ENCODE measurements around the gene FSTL5.
"Not testable (repeated sequence)": the region's sequence is repeated elsewhere in the genome, so short reads cannot be mapped to it uniquely, and the experiment has no call there.

Gene FSTL5

DNA sequence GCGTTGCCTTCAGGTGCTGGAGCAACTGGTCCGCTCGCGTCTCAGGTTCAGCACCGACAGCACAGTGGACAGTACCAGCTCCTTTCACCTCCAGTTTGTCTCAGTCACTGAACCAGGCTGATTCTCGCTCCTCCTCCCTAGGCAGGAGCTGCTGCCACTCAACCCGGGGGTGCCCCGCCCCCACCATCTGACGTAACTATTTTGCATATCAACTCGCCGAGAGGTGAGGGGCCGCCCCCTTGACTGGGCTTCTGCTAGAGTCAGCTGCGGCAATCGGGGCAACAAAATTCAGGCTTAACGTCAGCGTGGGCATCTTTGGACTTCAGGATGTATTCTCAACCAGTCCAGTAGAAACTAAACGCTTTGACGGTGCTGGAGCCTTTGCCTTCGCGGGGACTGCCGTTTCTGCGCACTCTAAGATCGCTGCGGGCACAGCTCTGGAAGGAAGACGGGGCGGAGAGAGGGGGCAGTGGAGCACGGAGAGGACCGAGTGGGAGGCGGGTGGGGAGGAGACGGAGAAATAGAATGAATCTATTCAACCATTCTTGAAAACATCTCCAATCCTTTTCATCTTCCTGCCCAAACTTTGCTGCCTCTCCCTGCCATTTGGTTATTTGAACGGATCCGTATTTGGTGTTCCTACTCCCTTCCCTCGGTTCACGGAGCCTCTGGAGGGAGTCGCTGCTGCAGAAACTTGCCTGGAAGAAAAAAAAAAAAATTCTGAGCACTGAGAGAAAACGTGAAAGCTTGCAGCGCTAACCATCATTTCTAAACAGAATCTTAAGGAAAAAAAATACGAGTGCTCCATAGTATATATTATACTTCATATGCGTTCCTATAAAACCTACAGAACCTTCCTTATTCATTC lies at the start of gene FSTL5:
FSTL5 (minus strand) TSS at position 109 of the 868 bp plus-strand sequence. CDS start 52,604 bp downstream, outside the sequence.
- no peak within 1 kb of the TSS for H3K27ac Mint-ChIP-seq

DNA sequence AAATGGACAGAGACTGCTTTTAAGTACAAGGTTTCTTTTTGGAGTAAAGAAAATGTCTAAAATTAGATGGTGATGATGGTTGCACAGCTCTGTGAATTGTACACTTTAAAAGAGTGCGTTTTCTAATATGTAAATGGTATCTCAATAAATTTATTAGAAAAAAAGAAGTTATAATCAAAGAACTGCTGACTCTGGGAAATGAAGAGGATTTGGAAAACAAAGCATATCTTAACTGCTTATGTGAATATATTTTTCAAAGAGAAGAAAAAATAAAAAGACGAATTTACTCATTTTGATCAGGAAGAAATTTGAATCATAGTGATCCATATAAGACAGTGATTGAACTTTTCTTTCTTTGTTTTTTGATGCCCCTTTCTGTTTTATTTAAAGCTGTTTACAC lies 45.9 kb upstream of the FSTL5 start:
- no peak for DNase-seq
- Mint-ChIP-seq H3K4me1 (no peaks in the 10 kb centered on the region), H3K36me3 (ENCODE audit: low read depth) (no peaks in the 10 kb centered on the region), H3K27ac (no peak overlapping the region), H3K27me3 (no peaks in the 10 kb centered on the region), H3K4me3 (no peak overlapping the region), H3K9me3 (peaks cover 6% of the 10 kb centered on the region)
- no peak for ATAC-seq

More for the DNA sequence above, at the start of gene FSTL5:
- H3K27me3 Mint-ChIP-seq, result peaks cover 9% of the 10 kb centered on the region
- H3K9me3 Mint-ChIP-seq, result no peaks in the 10 kb centered on the region
- H3K36me3 Mint-ChIP-seq (ENCODE audit: low read depth), result no peaks in the 10 kb centered on the region
- H3K4me3 Mint-ChIP-seq, result peak within 1 kb of the TSS; percentile 60
- H3K4me1 Mint-ChIP-seq, result peaks cover 2% of the 10 kb centered on the region
- peak; percentile 45 for DNase-seq
- ATAC-seq, result peak; percentile 57

DNA sequence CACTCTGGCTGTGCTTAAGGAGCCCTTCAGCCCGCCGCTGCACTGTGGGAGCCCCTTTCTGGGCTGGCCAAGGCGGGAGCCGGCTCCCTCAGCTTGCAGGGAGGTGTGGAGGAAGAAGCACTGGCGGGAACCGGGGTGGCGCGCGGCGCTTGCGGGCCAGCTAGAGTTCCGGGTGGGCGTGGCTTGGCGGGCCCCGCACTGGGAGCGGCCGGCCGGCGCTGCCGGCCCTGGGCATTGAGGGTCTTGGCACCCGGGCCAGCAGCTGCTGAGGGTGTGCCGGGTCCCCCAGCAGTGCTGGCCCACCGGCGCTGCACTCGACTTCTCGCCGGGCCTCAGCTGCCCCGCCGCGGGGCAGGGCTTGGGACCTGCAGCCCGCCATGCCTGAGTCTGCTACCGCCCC lies 39.7 kb upstream of the FSTL5 start:
- H3K4me3 Mint-ChIP-seq; H3K4me1 Mint-ChIP-seq; H3K9me3 Mint-ChIP-seq; H3K36me3 Mint-ChIP-seq (ENCODE audit: low read depth); H3K27me3 Mint-ChIP-seq; H3K27ac Mint-ChIP-seq; DNase-seq; ATAC-seq: not testable (repeated sequence)

DNA sequence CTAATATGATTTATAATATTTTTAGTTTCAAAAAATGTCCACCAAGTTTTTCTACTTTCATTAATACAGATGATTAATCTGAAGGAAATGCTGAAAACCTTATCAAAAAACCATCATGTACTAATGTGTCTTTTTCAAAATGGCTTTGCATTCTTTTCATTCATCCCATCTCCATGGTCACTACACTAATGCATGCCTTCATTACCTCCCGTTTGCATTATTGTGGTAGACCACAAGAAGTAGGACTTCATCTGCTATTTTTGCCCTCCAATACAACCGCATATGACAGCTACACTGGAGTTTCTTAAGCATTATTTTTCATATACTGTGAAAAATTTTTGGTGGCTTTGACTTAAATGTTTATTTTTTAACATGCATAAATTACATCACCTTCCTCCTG lies 37.9 kb upstream of the FSTL5 start:
- Mint-ChIP-seq H3K27me3 (no peaks in the 10 kb centered on the region), H3K4me3 (no peak overlapping the region), H3K4me1 (no peaks in the 10 kb centered on the region), H3K9me3 (peaks cover 5% of the 10 kb centered on the region), H3K36me3 (ENCODE audit: low read depth) (no peaks in the 10 kb centered on the region), H3K27ac (no peak overlapping the region)
- no peak for DNase-seq
- ATAC-seq, result no peak

DNA sequence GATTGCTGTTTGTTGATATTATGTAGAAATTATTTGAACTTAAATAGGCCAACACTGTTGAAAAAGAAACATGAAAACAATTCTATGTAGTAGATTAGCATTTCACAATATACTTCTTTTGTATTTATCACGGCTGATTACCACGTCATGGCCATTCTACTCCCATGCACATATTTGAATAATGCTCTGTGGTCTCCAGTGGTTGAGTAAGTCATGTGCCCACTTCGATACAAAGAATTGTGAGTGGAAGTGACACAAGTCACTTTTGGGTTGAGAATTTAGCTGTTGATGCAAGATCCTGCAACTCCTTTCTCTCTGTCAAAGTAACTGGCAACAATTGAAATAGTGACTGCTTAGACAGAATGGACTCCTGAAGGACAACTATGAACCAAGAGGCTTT lies 6.7 kb upstream of the FSTL5 start:
- no peak for ATAC-seq
- DNase-seq, result no peak
- no peak overlapping the region for H3K27ac Mint-ChIP-seq
- H3K4me1 Mint-ChIP-seq, result no peaks in the 10 kb centered on the region
- no peaks in the 10 kb centered on the region for H3K27me3 Mint-ChIP-seq
- no peak overlapping the region for H3K4me3 Mint-ChIP-seq
- H3K9me3 Mint-ChIP-seq, result no peaks in the 10 kb centered on the region
- H3K36me3 Mint-ChIP-seq (ENCODE audit: low read depth), result no peaks in the 10 kb centered on the region

DNA sequence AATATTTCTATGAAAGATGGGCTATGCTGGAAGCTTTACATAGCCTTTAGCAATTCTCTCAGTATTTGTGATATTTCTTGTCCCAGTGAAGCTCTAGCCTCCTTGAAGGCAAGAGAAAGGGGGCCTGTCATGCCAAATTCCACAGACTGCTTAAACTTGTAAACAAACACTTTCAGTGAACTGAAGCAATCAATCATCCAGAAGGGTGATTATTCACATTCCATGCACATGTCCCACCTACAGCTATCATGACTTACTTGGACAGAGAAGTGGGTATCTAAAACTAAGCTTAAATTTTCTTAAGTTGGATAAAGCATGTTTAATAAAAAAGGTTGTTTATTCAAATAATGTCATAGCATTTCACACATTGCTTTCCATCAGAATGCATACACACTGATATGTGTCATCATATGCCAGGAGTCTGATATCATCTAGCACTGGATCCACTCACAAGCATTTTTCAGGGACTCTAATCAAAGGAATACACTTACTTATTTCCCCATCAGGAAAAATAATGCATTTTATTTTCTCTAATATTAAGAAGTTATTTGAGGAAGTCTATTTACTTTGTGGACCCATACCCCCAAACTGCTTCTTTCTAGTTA lies 1.2 kb upstream of the FSTL5 start:
- H3K27ac Mint-ChIP-seq, result no peak overlapping the region
- H3K9me3 Mint-ChIP-seq, result no peaks in the 10 kb centered on the region
- H3K4me1 Mint-ChIP-seq, result peaks cover 2% of the 10 kb centered on the region
- no peaks in the 10 kb centered on the region for H3K36me3 Mint-ChIP-seq (ENCODE audit: low read depth)
- H3K27me3 Mint-ChIP-seq, result peaks cover 9% of the 10 kb centered on the region
- no peak overlapping the region for H3K4me3 Mint-ChIP-seq
- ATAC-seq (no peak), DNase-seq (no peak)

DNA sequence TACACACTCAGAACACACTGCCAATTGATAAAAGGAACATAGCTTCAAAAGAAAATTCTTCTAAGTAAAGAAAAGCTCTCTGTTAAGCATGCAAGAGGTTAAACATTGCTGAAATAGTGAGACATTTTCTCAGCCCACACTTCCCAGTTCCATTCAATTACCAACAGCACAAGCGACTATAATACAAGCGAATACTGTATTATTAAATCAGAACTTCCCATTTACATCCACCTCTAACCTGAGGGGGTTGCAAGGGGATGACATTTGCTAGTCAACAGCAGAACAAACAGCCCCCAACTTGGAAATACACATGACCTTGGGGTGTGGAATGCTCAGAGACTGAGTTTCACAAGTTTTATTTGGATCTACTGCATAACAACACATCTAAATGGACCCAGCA lies 1.1 kb downstream of the FSTL5 start:
- H3K36me3 Mint-ChIP-seq (ENCODE audit: low read depth), result no peaks in the 10 kb centered on the region
- no peak overlapping the region for H3K27ac Mint-ChIP-seq
- no peaks in the 10 kb centered on the region for H3K9me3 Mint-ChIP-seq
- DNase-seq, result no peak
- peaks cover 2% of the 10 kb centered on the region for H3K4me1 Mint-ChIP-seq
- peaks cover 9% of the 10 kb centered on the region for H3K27me3 Mint-ChIP-seq
- no peak for ATAC-seq
- H3K4me3 Mint-ChIP-seq, result no peak overlapping the region

DNA sequence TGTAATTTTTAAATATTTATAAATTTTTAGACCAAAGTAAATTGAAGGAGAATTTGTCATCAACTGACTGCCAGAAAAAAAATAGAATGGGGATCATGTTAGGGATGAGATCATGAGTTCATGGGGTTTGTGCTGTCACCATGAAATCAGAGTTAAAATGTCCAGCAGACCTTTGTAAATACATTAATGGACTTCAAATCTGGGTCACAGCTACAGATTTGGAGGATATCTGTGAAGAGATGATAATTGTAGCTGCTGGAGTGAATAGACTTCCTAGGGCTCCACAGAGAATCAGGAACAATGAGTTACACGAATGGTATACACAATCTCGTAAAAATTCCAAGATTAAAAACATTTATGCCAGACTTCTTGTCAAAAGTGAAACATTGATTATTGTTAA lies 6.6 kb downstream of the FSTL5 start:
- no peak for DNase-seq
- Mint-ChIP-seq H3K4me3 (no peak overlapping the region), H3K4me1 (no peaks in the 10 kb centered on the region), H3K27me3 (no peaks in the 10 kb centered on the region), H3K27ac (no peak overlapping the region), H3K9me3 (no peaks in the 10 kb centered on the region), H3K36me3 (ENCODE audit: low read depth) (no peaks in the 10 kb centered on the region)
- no peak for ATAC-seq

DNA sequence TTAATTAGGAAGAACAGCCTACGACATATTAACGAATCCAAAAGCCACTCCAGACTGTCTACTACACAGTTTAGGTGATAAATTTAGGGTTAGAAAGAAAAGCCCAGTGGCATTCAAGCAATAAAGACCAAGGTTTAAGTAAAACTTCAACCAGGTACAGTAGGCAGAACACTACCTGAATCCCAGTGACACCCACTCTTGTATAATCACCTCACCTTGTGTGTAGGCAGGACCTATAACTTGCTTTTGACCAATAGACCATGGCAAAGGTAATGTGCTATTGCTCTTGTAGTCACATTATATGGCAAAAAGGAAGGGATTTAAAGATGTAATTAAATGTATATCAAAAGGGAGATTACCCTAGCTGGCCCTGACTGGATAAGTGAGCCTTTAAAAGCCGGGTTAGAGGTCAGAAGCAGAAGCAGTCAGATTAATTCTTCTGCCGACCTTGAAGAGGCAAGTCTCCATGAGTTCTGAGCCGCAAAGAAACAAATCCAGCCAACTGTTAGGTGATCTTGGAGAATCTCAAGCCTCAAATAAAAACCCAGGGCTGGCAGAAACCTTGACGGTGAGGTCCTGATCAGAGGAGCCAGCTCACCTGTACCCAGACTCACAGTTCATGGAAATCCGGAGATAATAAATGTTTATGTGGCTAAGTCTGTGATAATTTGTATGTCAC lies 8.8 kb downstream of the FSTL5 start:
- no peaks in the 10 kb centered on the region for H3K27me3 Mint-ChIP-seq
- no peak overlapping the region for H3K27ac Mint-ChIP-seq

DNA sequence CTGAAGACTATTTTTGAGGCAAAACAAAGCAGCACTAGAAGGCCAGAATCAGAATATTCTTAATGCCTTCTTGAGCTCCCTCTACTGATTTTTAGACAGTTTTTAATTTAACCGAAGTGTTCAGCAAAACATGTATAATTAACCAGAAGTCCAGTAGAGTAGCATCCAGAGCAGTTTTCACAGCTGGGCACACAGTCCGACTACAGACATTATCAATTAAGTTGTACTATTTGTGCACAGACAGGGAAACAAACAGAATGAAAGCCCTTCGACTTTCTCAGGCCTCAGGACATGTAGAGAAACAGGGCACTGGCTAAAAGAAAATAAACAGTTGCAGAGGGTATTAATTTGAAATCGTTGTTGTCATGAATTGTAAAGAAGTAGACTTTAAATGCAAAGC lies 11.9 kb downstream of the FSTL5 start:
- Mint-ChIP-seq H3K4me1 (no peaks in the 10 kb centered on the region), H3K27me3 (no peaks in the 10 kb centered on the region), H3K4me3 (no peak overlapping the region), H3K9me3 (no peaks in the 10 kb centered on the region), H3K36me3 (ENCODE audit: low read depth) (no peaks in the 10 kb centered on the region), H3K27ac (no peak overlapping the region)
- ATAC-seq (no peak), DNase-seq (no peak)

More for the DNA sequence above, 8.8 kb downstream of the FSTL5 start:
- no peak for DNase-seq
- Mint-ChIP-seq H3K4me3 (no peak overlapping the region), H3K9me3 (no peaks in the 10 kb centered on the region), H3K36me3 (ENCODE audit: low read depth) (no peaks in the 10 kb centered on the region), H3K4me1 (no peaks in the 10 kb centered on the region)
- ATAC-seq, result no peak

DNA sequence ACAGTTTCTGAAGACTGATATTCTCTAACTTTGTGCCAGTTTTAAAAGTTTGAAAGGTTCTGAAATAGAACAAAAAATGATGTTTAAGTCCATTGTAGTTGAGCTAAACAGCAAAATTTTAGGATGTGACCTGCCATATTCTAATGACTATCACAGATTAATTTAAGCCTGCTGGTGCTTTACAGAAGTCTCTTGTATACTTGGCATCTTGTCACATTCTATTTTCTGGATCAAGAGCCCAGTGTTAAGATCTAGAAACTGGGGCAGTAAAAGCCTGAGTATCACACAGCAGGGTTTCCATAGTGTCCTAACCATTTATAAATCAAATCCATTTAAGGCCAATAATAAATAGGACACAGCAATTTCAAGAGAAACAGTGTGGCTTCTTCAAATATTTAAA lies 12.4 kb downstream of the FSTL5 start:
- H3K4me3 Mint-ChIP-seq, result no peak overlapping the region
- no peak for DNase-seq
- no peak for ATAC-seq
- no peaks in the 10 kb centered on the region for H3K27me3 Mint-ChIP-seq
- no peaks in the 10 kb centered on the region for H3K36me3 Mint-ChIP-seq (ENCODE audit: low read depth)
- no peaks in the 10 kb centered on the region for H3K9me3 Mint-ChIP-seq
- H3K27ac Mint-ChIP-seq, result no peak overlapping the region
- H3K4me1 Mint-ChIP-seq, result no peaks in the 10 kb centered on the region

DNA sequence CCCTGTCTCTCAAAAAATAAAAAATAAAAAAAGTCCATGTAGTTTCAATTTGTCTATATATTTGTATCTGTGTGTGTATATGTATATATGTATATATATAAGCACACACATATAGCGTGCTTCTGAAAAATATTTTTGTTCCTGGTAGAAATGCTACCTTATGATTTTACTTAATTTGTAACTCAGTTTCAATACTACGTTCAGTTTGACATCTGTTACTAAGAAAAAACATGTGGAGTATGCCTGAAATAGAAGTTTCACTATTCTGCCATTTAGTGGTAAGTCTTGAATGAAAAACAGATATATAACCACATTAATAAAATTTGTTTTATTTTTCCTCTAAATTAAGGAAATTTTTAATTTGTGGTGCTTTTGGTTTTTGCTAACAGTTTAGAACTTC lies 14.2 kb downstream of the FSTL5 start:
- ATAC-seq, result no peak
- Mint-ChIP-seq H3K36me3 (ENCODE audit: low read depth) (no peaks in the 10 kb centered on the region), H3K9me3 (no peaks in the 10 kb centered on the region), H3K27me3 (no peaks in the 10 kb centered on the region), H3K27ac (no peak overlapping the region), H3K4me3 (no peak overlapping the region), H3K4me1 (no peaks in the 10 kb centered on the region)
- no peak for DNase-seq

DNA sequence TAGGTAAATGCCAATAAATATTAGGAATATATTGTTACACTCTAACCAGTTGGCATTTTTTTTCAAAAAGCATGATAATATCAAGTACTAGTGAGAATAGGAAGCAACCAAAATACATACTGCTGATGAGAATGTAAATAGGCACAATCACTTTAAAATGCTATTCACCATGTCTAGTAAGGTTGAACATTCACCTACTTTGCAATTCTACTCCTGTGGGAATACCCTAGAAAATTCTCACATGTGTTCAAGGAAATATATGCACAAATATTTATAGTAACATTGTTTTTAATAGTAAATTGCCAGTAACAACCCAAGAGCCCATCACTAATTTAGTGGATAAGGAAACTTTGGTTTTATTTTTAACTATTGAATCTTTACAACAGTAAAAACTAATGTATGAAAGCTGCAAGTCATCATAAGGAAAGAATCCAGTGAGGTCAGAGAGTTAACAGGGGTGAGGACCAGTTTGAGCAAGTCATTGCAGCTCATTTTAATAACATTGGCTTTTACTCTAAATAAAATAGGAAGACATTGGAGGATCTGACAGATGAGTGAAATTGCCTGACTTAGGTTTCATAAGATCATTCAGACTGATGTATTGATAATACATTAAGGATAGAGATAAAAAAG lies 23.6 kb downstream of the FSTL5 start:
- no peaks in the 10 kb centered on the region for H3K4me1 Mint-ChIP-seq
- no peak overlapping the region for H3K4me3 Mint-ChIP-seq
- DNase-seq, result no peak

DNA sequence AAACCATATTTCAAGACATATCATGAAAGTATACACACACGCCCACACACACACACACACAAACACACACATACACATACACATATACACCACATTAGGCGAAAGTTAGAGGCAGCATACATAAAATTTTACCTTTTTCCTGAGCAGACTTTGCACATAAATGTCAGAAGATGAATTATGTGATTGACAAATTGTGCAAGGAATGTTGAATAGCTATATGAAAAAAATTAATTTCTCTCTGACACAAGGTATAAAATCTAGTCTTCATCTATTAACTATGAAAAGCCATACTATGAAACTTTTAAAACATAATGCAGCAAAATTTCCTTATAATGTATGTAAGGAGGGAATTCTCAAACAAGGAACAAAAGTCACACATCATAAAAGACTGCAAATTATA lies 24.4 kb downstream of the FSTL5 start:
- Mint-ChIP-seq H3K27me3 (no peaks in the 10 kb centered on the region), H3K9me3 (peaks cover 16% of the 10 kb centered on the region), H3K4me1 (no peaks in the 10 kb centered on the region), H3K27ac (no peak overlapping the region), H3K4me3 (no peak overlapping the region), H3K36me3 (ENCODE audit: low read depth) (no peaks in the 10 kb centered on the region)
- DNase-seq (no peak), ATAC-seq (no peak)

More for the DNA sequence above, 23.6 kb downstream of the FSTL5 start:
- H3K27ac Mint-ChIP-seq, result no peak overlapping the region
- H3K27me3 Mint-ChIP-seq, result no peaks in the 10 kb centered on the region
- ATAC-seq, result no peak
- no peaks in the 10 kb centered on the region for H3K36me3 Mint-ChIP-seq (ENCODE audit: low read depth)
- peaks cover 16% of the 10 kb centered on the region for H3K9me3 Mint-ChIP-seq

All from activated naive CD8-positive, alpha-beta T cell treated with anti-CD3 and anti-CD28 coated beads, Interleukin-2, amount 50 U/mL, for 24 hours (primary cell).